ENCODE data around the gene SRSF4. TPM values are rescaled to one million over a fixed set of nuclear protein-coding genes. Genes with fewer than 3 reads are reported as not detected.

The SRSF4 gene
- polyA plus RNA-seq, 1 donor from 2014 or later: 59.7 TPM

DNA sequence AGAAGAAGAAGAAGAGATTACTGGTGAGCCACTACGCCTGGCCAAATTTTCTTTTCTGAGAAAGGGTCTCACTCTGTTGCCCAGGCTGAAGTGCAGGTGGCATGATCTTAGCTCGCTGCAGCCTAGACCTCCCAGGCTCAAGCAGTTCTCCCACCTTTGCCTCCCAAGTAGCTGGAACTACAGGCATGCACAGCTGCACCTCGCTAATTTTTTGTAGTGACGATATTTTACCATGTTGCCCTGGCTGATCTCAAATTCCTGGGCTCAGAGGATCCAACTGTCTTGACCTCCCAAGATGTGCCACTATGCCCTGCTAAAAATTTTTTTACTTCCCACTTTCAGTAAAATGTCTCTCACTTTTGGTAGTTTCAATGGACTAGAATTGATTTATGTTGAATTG lies 82.4 kb downstream of the SRSF4 start:
- Histone ChIP-seq H3K27me3 (ENCODE audit: insufficient read depth, low read depth, low read length) (no peaks in the 10 kb centered on the region), H3K36me3 (ENCODE audit: insufficient read depth, low read length) (peaks cover 5% of the 10 kb centered on the region), H3K9ac (ENCODE audit: low read length) (no peak overlapping the region), H3F3A (ENCODE audit: insufficient read depth, low read length, poor library complexity, severe bottlenecking) (no peaks in the 10 kb centered on the region), H4K20me1 (ENCODE audit: insufficient read depth) (no peaks in the 10 kb centered on the region), H3K79me2 (replicated peaks; ENCODE audit: insufficient read depth, low read length) (no peaks in the 10 kb centered on the region), H3K4me3 (ENCODE audit: low read length) (no peak overlapping the region), H2AFZ (ENCODE audit: low read depth, low read length) (no peak overlapping the region), H3K9me3 (ENCODE audit: low read length) (no peaks in the 10 kb centered on the region), H3K9me2 (ENCODE audit: insufficient read depth, low read length) (no peaks in the 10 kb centered on the region), H3K4me2 (ENCODE audit: low read length) (no peak overlapping the region), H3K27ac (ENCODE audit: low read length) (no peak overlapping the region)
- TF ChIP-seq, protein P1, sequence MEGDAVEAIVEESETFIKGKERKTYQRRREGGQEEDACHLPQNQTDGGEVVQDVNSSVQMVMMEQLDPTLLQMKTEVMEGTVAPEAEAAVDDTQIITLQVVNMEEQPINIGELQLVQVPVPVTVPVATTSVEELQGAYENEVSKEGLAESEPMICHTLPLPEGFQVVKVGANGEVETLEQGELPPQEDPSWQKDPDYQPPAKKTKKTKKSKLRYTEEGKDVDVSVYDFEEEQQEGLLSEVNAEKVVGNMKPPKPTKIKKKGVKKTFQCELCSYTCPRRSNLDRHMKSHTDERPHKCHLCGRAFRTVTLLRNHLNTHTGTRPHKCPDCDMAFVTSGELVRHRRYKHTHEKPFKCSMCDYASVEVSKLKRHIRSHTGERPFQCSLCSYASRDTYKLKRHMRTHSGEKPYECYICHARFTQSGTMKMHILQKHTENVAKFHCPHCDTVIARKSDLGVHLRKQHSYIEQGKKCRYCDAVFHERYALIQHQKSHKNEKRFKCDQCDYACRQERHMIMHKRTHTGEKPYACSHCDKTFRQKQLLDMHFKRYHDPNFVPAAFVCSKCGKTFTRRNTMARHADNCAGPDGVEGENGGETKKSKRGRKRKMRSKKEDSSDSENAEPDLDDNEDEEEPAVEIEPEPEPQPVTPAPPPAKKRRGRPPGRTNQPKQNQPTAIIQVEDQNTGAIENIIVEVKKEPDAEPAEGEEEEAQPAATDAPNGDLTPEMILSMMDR (IDR thresholded peaks at IDR 0.05; ENCODE audit: poor library complexity, severe bottlenecking): no peak
- TF ChIP-seq EZH2 (IDR thresholded peaks at IDR 0.05; ENCODE audit: borderline replicate concordance, insufficient read depth, low read length, poor library complexity, severe bottlenecking): no peak

Small RNAs within 50 kb of the gene (small RNA-seq; reads per million reads assigned to genes)
- 0 reads per million in 3 experiments for gene RF02271

Other genes with a start within 250 kb of the SRSF4 start
- gene TMEM200B, start 58.0 kb downstream of the SRSF4 start, polyA plus RNA-seq: 0.11 and 0.22 TPM in 2 replicates
- 14.0 and 27.6 TPM in 2 replicates for gene MECR, start 49.0 kb upstream of the SRSF4 start, polyA plus RNA-seq
- 2.5 and 5.0 TPM in 2 replicates for gene PTPRU, start 54.6 kb upstream of the SRSF4 start, polyA plus RNA-seq